AG09309 (cell line): ENCODE measurements around the gene PACS2.
A peak's percentile ranks its signal among the peaks of the same experiment; 100 is the strongest.

Experiments
- DNase-seq: peaks from one replicate; pipeline ENCODE4 v3.0.0-alpha.2; 2010; ENCODE audit warnings: low read depth
- H3K4me3 ChIP-seq: 2 replicates; pipeline ENCODE4 v1.5.1; 2011; ENCODE audit warnings: mild to moderate bottlenecking, low read depth, low read length, moderate library complexity; ENCODE audit not compliant: control insufficient read depth
- CTCF ChIP-seq: IDR thresholded peaks from 2 replicates; pipeline ENCODE4 v1.5.1; 2011; ENCODE audit warnings: mild to moderate bottlenecking, low read depth, low read length, inconsistent platforms; ENCODE audit not compliant: insufficient read depth, control insufficient read depth; ENCODE audit errors: missing control alignments

The PACS2 gene

GRCh38 chr14:105399466-105399775 is 84.9 kb downstream of the PACS2 start:
- no peak for DNase-seq
- peak overlapping the region; percentile 64 for H3K4me3 ChIP-seq
- TF ChIP-seq CTCF: no peak

GRCh38 chr14:105400016-105400415 is 85.5 kb downstream of the PACS2 start:
- no peak for TF ChIP-seq CTCF
- no peak for DNase-seq
- no peak overlapping the region for H3K4me3 ChIP-seq

- no peak overlapping the region for H3K4me3 ChIP-seq
- no peak for DNase-seq
- no peak for TF ChIP-seq CTCF
These were observed 87.2 kb downstream of the PACS2 start for GRCh38 chr14:105401699-105402098.

- H3K4me3 ChIP-seq: no peak overlapping the region
- no peak for TF ChIP-seq CTCF
- no peak for DNase-seq
These were observed 94.0 kb downstream of the PACS2 start for GRCh38 chr14:105408592-105408991.

- no peak for DNase-seq
- no peak overlapping the region for H3K4me3 ChIP-seq
- TF ChIP-seq CTCF: no peak
These were observed 94.8 kb downstream of the PACS2 start for GRCh38 chr14:105409364-105409763.

- DNase-seq: no peak
- no peak overlapping the region for H3K4me3 ChIP-seq
- no peak for TF ChIP-seq CTCF
These were observed 96.1 kb downstream of the PACS2 start for GRCh38 chr14:105410642-105411016.

GRCh38 chr14:105411017-105411941 is 96.7 kb downstream of the PACS2 start:
- H3K4me3 ChIP-seq: peak overlapping the region; percentile 23
- no peak for DNase-seq
- TF ChIP-seq CTCF: no peak
